Subcutaneous preadipocyte (primary cell): ENCODE measurements around the gene KRT77. TPM values are rescaled to one million over a fixed set of nuclear protein-coding genes. Genes with fewer than 3 reads are reported as not detected.

ENCODE experiments used
- total RNA-seq: library from RNA; depleted of rRNA; stranded (reverse); fragments of >200 nt; gene quantifications from 2 replicates; pipeline ENCODE4 v1.2.3, GENCODE V29; 2012

KRT77 gene
- not detected in 2 replicates for total RNA-seq

GRCh38 chr12:52703424-52703823 is at the start of gene KRT77:
Gene KRT77 (minus strand): TSS chr12:52703524. CDS start chr12:52703434, 90 bp downstream.

GRCh38 chr12:52680363-52680762 is 23.0 kb downstream of the KRT77 start, which contains the start of gene KRT1:
Gene KRT1 (minus strand): TSS chr12:52680407. CDS start chr12:52680348, 59 bp downstream.

DNA sequence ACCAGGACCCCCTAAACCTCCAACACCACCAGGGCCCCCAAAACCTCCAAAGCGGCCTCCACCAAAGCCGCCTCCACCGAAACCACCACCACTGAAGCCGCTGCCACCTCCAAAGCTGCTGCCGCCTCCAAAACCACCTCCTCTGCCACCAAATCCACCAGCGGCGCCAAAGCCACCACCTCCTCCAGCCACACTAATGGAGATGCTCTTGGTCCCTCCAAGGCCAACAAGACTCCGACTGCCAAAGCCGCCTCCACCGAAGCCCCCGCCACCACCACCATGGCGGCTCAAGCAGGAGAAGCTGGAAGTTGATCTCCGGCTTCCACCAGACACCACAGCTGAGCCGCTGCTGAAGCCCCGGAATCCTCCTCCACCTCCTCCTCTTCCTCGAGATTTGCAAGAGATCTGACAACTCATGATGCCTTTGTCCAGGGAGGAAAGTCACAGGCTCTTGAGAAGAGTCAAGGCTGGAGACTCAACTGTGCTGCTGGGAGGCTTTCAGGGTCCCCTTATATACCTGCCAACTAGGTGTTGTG is 51.5 kb downstream of the KRT77 start, which contains the start of gene KRT2:
KRT2 (minus strand) TSS at position 486 of the 536 bp plus-strand sequence; CDS start at position 417, 69 bp downstream.

Other genes with a start within 250 kb of the KRT77 start
- not detected in 2 replicates for gene KRT6C, start 229.7 kb downstream of the KRT77 start, total RNA-seq
- 0.78 TPM in 1 of 2 replicates, not detected in the other for gene KRT6A, start 210.3 kb downstream of the KRT77 start, total RNA-seq
- 0.20 TPM in 1 of 2 replicates, not detected in the other for gene KRT5, start 183.1 kb downstream of the KRT77 start, total RNA-seq
- gene KRT71, start 150.4 kb downstream of the KRT77 start, total RNA-seq = not detected in 2 replicates
- not detected in 2 replicates for gene KRT74, start 129.7 kb downstream of the KRT77 start, total RNA-seq
- not detected in 2 replicates for gene KRT72, start 102.1 kb downstream of the KRT77 start, total RNA-seq
- gene KRT73, start 85.0 kb downstream of the KRT77 start, total RNA-seq = not detected in 2 replicates
- gene KRT2, start 51.3 kb downstream of the KRT77 start, total RNA-seq = not detected in 2 replicates
- gene KRT1, start 23.1 kb downstream of the KRT77 start, total RNA-seq = not detected in 2 replicates
- not detected in 2 replicates for gene KRT76, start 73.8 kb upstream of the KRT77 start, total RNA-seq
- gene KRT3, start 92.6 kb upstream of the KRT77 start, total RNA-seq = not detected in 2 replicates
- not detected in 2 replicates for gene KRT4, start 110.6 kb upstream of the KRT77 start, total RNA-seq
- gene KRT79, start 130.8 kb upstream of the KRT77 start, total RNA-seq = not detected in 2 replicates
- gene KRT78, start 145.5 kb upstream of the KRT77 start, total RNA-seq = not detected in 2 replicates
- 0.98 and 1.1 TPM in 2 replicates for gene KRT8, start 201.6 kb upstream of the KRT77 start, total RNA-seq
- 2.2 and 3.1 TPM in 2 replicates for gene KRT18, start 245.6 kb upstream of the KRT77 start, total RNA-seq